Ascending aorta (tissue), 2 donors: ENCODE results near the gene SIGLEC8. TPM values are rescaled to one million over a fixed set of nuclear protein-coding genes. Genes with fewer than 3 reads are reported as not detected.

Experiments
- DNase-seq, 2 donors: peaks; one replicate each; pipeline ENCODE4 v3.0.0-alpha.2; 2019; ENCODE audit warnings: low spot score in 2 of 2
- H3K27ac ChIP-seq, 2 donors: fragments of 200-600 bp; sonication (generic); one replicate each; pipeline ENCODE4 v1.5.1; 2016 to 2017; ENCODE audit warnings: mild to moderate bottlenecking in 1 of 2
- H3K27me3 ChIP-seq: fragments of 200-600 bp; sonication (generic); one replicate; pipeline ENCODE4 v1.5.1; 2017
- H3K36me3 ChIP-seq, 2 donors: fragments of 200-600 bp; sonication (generic); one replicate each; pipeline ENCODE4 v1.5.1; 2016
- H3K4me1 ChIP-seq, 2 donors: fragments of 200-600 bp; sonication (generic); one replicate each; pipeline ENCODE4 v1.5.1; 2016 to 2017; ENCODE audit warnings: mild to moderate bottlenecking in 1 of 2
- H3K4me3 ChIP-seq, 2 donors: fragments of 200-600 bp; sonication (generic); one replicate each; pipeline ENCODE4 v1.5.1; 2016 to 2017; ENCODE audit warnings: mild to moderate bottlenecking in 1 of 2
- H3K9me3 ChIP-seq, 2 donors: fragments of 200-600 bp; sonication (generic); one replicate each; pipeline ENCODE4 v1.5.1; 2016
- CTCF ChIP-seq, 3 experiments: fragments of 200-600 bp in 2 of 3; fragments of 450-650 bp in 1 of 3; sonication (generic) in 2 of 3; IDR thresholded peaks; one replicate each; pipeline ENCODE4 v1.5.1; 2016 to 2019; ENCODE audit warnings: antibody characterized with exemption in 3 of 3, mild to moderate bottlenecking in 1 of 3, moderate library complexity in 1 of 3
- intact Hi-C: fragments of 100-400 bp; cut with DNase I; formaldehyde crosslinking; loops from one replicate; pipeline ENCODE4 v1.15.1; 2023
- total RNA-seq: library from RNA; depleted of rRNA; stranded (reverse); fragments of >200 nt; gene quantifications from one replicate; pipeline ENCODE4 v1.1.0, GENCODE V29; 2016

SIGLEC8 gene
- total RNA-seq, 1 donor from 2014 or later: not detected

- DNase-seq: peak in 1 of 2 donors; percentile 51
- H3K27me3 ChIP-seq: no peaks in the 10 kb centered on the region
- H3K4me1 ChIP-seq: no peaks in the 10 kb centered on the region
- no peaks in the 10 kb centered on the region for H3K36me3 ChIP-seq
- TF ChIP-seq CTCF (IDR thresholded peaks at IDR 0.05): no peak
- H3K4me3 ChIP-seq: no peak overlapping the region
- intact Hi-C loops: no loop called here
- H3K27ac ChIP-seq: no peak overlapping the region
- H3K9me3 ChIP-seq: no peaks in the 10 kb centered on the region
Observed at GRCh38 chr19:51460164-51460992, 2.1 kb upstream of the SIGLEC8 start.

- no peaks in the 10 kb centered on the region for H3K4me1 ChIP-seq
- no peak overlapping the region for H3K4me3 ChIP-seq
- H3K27me3 ChIP-seq: no peaks in the 10 kb centered on the region
- no peaks in the 10 kb centered on the region for H3K36me3 ChIP-seq
- peak in 1 of 2 donors; percentile 37 for DNase-seq
- TF ChIP-seq CTCF (IDR thresholded peaks at IDR 0.05): no peak
- H3K9me3 ChIP-seq: no peaks in the 10 kb centered on the region
- no peak overlapping the region for H3K27ac ChIP-seq
- intact Hi-C loops: no loop called here
Observed at GRCh38 chr19:51458899-51459505, 748 bp upstream of the SIGLEC8 start.

GRCh38 chr19:51457351-51458013 is 772 bp downstream of the SIGLEC8 start:
- no peak overlapping the region for H3K27ac ChIP-seq
- intact Hi-C loops: no loop called here

GRCh38 chr19:51456541-51457290 is 1.5 kb downstream of the SIGLEC8 start:
- Histone ChIP-seq H3K9me3 (no peaks in the 10 kb centered on the region), H3K4me1 (no peaks in the 10 kb centered on the region), H3K27me3 (no peaks in the 10 kb centered on the region), H3K27ac (no peak overlapping the region), H3K36me3 (no peaks in the 10 kb centered on the region), H3K4me3 (no peak overlapping the region)
- no peak for TF ChIP-seq CTCF (IDR thresholded peaks at IDR 0.05)
- DNase-seq: peak in 1 of 2 donors; percentile 44
- intact Hi-C loops: no loop called here

More at GRCh38 chr19:51457351-51458013, 772 bp downstream of the SIGLEC8 start:
- TF ChIP-seq CTCF (IDR thresholded peaks at IDR 0.05): no peak
- Histone ChIP-seq H3K27me3 (no peaks in the 10 kb centered on the region), H3K36me3 (no peaks in the 10 kb centered on the region), H3K9me3 (no peaks in the 10 kb centered on the region), H3K4me3 (no peak overlapping the region), H3K4me1 (no peaks in the 10 kb centered on the region)
- DNase-seq: peak in 1 of 2 donors; percentile 50

GRCh38 chr19:51450730-51451307 is 7.4 kb downstream of the SIGLEC8 start:
- Histone ChIP-seq H3K4me1 (no peaks in the 10 kb centered on the region), H3K9me3 (no peaks in the 10 kb centered on the region), H3K36me3 (no peaks in the 10 kb centered on the region), H3K4me3 (no peak overlapping the region), H3K27me3 (no peaks in the 10 kb centered on the region), H3K27ac (no peak overlapping the region)
- no peak for TF ChIP-seq CTCF (IDR thresholded peaks at IDR 0.05)
- peak in 1 of 2 donors; percentile 12 for DNase-seq
- intact Hi-C loops: no loop called here
